Immature natural killer cell (primary cell): ENCODE results near the gene USP12. TPM values are rescaled to one million over a fixed set of nuclear protein-coding genes. Genes with fewer than 3 reads are reported as not detected.
"Not testable (repeated sequence)": the region's sequence is repeated elsewhere in the genome, so short reads cannot be mapped to it uniquely, and the experiment has no call there.

Experiments used
- DNase-seq, 3 donors: peaks; one replicate each; pipeline ENCODE4 v3.0.0; 2022; ENCODE audit warnings: mixed read lengths in 1 of 3
- H3K27ac Mint-ChIP-seq, 6 donors: one replicate each; pipeline ENCODE4 v1.8.0; 2020; ENCODE audit warnings: mixed read lengths in 6 of 6, mild to moderate bottlenecking in 5 of 6, inconsistent platforms in 4 of 6, moderate library complexity in 3 of 6
- H3K27me3 Mint-ChIP-seq, 3 donors: one replicate each; pipeline ENCODE4 v1.8.0; 2020 to 2021; ENCODE audit warnings: low read depth in 3 of 3, mild to moderate bottlenecking in 3 of 3, mixed read lengths in 3 of 3, moderate library complexity in 3 of 3, inconsistent platforms in 1 of 3
- H3K36me3 Mint-ChIP-seq, 3 donors: one replicate each; pipeline ENCODE4 v1.8.0; 2020; ENCODE audit warnings: mixed read lengths in 3 of 3, inconsistent platforms in 2 of 3, mild to moderate bottlenecking in 2 of 3
- H3K4me1 Mint-ChIP-seq, 2 donors: one replicate each; pipeline ENCODE4 v1.8.0; 2020; ENCODE audit warnings: inconsistent platforms in 2 of 2, mild to moderate bottlenecking in 2 of 2, mixed read lengths in 2 of 2, moderate library complexity in 1 of 2
- H3K4me3 Mint-ChIP-seq, 5 donors: one replicate each; pipeline ENCODE4 v1.8.0; 2020; ENCODE audit warnings: mild to moderate bottlenecking in 5 of 5, mixed read lengths in 5 of 5, inconsistent platforms in 3 of 5, moderate library complexity in 3 of 5
- H3K9me3 Mint-ChIP-seq, 6 donors: one replicate each; pipeline ENCODE4 v1.8.0; 2020; ENCODE audit warnings: mild to moderate bottlenecking in 6 of 6, mixed read lengths in 6 of 6, inconsistent platforms in 4 of 6, moderate library complexity in 3 of 6
- polyA plus RNA-seq, 3 donors: library from polyadenylated mRNA; unstranded; fragments of 300-500 nt; fragmentation: Illumina TruSeq; gene quantifications; one replicate each; pipeline ENCODE4 v1.2.3, GENCODE V29; 2021

Gene USP12
- polyA plus RNA-seq, 3 donors from 2014 or later = 11.2 to 12.7 (median 11.4) TPM

DNA sequence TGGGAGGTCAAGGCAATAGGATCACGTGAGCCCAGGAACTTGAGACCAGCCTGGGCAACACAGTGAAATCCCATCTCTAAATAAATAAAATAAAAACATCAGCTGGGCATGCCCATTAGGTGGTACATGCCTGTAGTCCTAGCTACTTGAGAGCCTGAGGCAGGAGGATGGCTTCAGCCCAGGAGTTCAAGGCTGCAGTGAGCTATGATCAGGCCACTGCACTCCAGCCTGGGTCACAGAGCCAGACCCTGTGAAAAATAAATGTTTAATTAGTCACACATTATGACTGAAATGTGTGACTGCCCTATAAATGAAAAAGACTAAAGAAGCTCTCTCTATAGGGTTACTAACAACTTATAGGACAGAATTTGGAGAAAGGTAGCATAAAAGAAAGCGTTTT, 37.7 kb downstream of the USP12 start:
- no peak overlapping the region for H3K27ac Mint-ChIP-seq
- H3K4me1 Mint-ChIP-seq = peaks cover 38 to 62% of the 10 kb centered on the region in 2 donors
- no peaks in the 10 kb centered on the region for H3K9me3 Mint-ChIP-seq
- H3K4me3 Mint-ChIP-seq = no peak overlapping the region
- no peaks in the 10 kb centered on the region for H3K36me3 Mint-ChIP-seq
- peaks cover 0 to 5% (median 0%) of the 10 kb centered on the region in 3 donors for H3K27me3 Mint-ChIP-seq
- DNase-seq = no peak

- DNase-seq = no peak
- Mint-ChIP-seq H3K4me1 (peaks cover 38 to 62% of the 10 kb centered on the region in 2 donors), H3K27me3 (peaks cover 0 to 5% (median 0%) of the 10 kb centered on the region in 3 donors), H3K4me3 (peak overlapping the region in 1 of 5 donors; percentile 36), H3K9me3 (no peaks in the 10 kb centered on the region), H3K36me3 (no peaks in the 10 kb centered on the region), H3K27ac (peak overlapping the region; percentile 6 to 91 (median 64))
Measured at GRCh38 chr13:27132538-27132937, 39.1 kb downstream of the USP12 start.

GRCh38 chr13:27131906-27132305, 39.7 kb downstream of the USP12 start:
- no peaks in the 10 kb centered on the region for H3K9me3 Mint-ChIP-seq
- no peaks in the 10 kb centered on the region for H3K36me3 Mint-ChIP-seq
- peak overlapping the region in 4 of 5 donors; percentile 47 to 81 (median 50) for H3K4me3 Mint-ChIP-seq
- peaks cover 43 to 65% of the 10 kb centered on the region in 2 donors for H3K4me1 Mint-ChIP-seq
- H3K27ac Mint-ChIP-seq = peak overlapping the region; percentile 59 to 91 (median 84)
- no peak for DNase-seq
- H3K27me3 Mint-ChIP-seq = peaks cover 0 to 7% (median 0%) of the 10 kb centered on the region in 3 donors

- Mint-ChIP-seq H3K4me3 (peak overlapping the region; percentile 46 to 81 (median 51)), H3K4me1 (peaks cover 50 to 73% of the 10 kb centered on the region in 2 donors), H3K27ac (peak overlapping the region; percentile 59 to 91 (median 84)), H3K27me3 (peaks cover 0 to 7% (median 0%) of the 10 kb centered on the region in 3 donors), H3K9me3 (no peaks in the 10 kb centered on the region), H3K36me3 (no peaks in the 10 kb centered on the region)
- peak; percentile 69 to 76 (median 71) for DNase-seq
Measured at GRCh38 chr13:27130979-27131623, 40.5 kb downstream of the USP12 start.

GRCh38 chr13:27130223-27130978, 41.2 kb downstream of the USP12 start:
- H3K4me3 Mint-ChIP-seq = peak overlapping the region in 4 of 5 donors; percentile 46 to 81 (median 52)
- H3K36me3 Mint-ChIP-seq = no peaks in the 10 kb centered on the region
- H3K27ac Mint-ChIP-seq = peak overlapping the region; percentile 59 to 91 (median 83)
- peaks cover 55 to 80% of the 10 kb centered on the region in 2 donors for H3K4me1 Mint-ChIP-seq
- no peak for DNase-seq
- H3K27me3 Mint-ChIP-seq = peaks cover 0 to 7% (median 0%) of the 10 kb centered on the region in 3 donors
- no peaks in the 10 kb centered on the region for H3K9me3 Mint-ChIP-seq

DNA sequence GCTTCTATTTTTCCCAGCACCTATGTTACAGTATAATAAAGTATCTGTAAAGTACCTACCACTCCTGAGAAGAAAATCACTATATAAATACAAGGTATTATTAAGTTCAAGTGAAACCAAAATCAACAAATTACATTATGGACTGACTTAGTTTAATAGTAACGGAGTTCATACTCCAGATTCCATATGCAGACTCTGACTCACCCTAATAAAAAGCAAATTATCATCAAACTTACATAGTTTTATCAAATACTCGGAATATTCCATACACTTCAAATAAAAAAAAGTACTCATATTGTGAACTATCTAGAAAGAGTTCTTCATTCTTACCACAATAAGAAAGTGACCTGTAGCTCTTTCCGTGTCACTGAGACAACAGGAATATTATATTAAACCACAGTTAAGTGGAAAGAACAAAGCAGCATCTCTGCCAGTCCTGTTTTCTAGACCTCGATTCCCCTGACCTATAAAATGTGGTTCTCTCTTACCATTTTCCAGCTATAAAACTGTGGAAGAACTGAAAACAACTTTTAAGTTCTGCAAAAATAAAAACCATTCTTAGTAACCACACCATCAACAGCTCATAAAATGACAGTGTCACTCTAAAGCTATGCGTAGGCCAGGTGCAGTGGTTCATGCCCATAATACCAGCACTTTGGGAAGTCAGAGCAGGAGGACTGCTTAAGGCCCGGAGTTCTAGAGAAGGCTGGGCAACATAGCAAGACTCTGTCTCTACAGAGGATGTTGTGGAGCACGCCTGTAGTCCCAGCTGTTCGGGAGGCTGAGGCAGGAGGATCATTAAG, 42.6 kb downstream of the USP12 start:
- DNase-seq = no peak
- peak overlapping the region in 2 of 6 donors; percentile 3 to 12 for H3K27ac Mint-ChIP-seq
- H3K4me1 Mint-ChIP-seq = peaks cover 64 to 94% of the 10 kb centered on the region in 2 donors
- H3K9me3 Mint-ChIP-seq = peaks cover 0 to under 1% (median 0%) of the 10 kb centered on the region in 6 donors
- peaks cover 0 to 2% (median 0%) of the 10 kb centered on the region in 3 donors for H3K36me3 Mint-ChIP-seq
- H3K27me3 Mint-ChIP-seq = peaks cover 0 to 7% (median 0%) of the 10 kb centered on the region in 3 donors
- no peak overlapping the region for H3K4me3 Mint-ChIP-seq

GRCh38 chr13:27126859-27127258, 44.8 kb downstream of the USP12 start:
- H3K4me3 Mint-ChIP-seq = no peak overlapping the region
- H3K27me3 Mint-ChIP-seq = peaks cover 0 to 7% (median 1%) of the 10 kb centered on the region in 3 donors
- H3K9me3 Mint-ChIP-seq = peaks cover 0 to 2% (median 0%) of the 10 kb centered on the region in 6 donors
- peaks cover 61 to 88% of the 10 kb centered on the region in 2 donors for H3K4me1 Mint-ChIP-seq
- peaks cover 8 to 10% (median 10%) of the 10 kb centered on the region in 3 donors for H3K36me3 Mint-ChIP-seq
- no peak for DNase-seq
- H3K27ac Mint-ChIP-seq = peak overlapping the region in 2 of 6 donors; percentile 8 to 20

DNA sequence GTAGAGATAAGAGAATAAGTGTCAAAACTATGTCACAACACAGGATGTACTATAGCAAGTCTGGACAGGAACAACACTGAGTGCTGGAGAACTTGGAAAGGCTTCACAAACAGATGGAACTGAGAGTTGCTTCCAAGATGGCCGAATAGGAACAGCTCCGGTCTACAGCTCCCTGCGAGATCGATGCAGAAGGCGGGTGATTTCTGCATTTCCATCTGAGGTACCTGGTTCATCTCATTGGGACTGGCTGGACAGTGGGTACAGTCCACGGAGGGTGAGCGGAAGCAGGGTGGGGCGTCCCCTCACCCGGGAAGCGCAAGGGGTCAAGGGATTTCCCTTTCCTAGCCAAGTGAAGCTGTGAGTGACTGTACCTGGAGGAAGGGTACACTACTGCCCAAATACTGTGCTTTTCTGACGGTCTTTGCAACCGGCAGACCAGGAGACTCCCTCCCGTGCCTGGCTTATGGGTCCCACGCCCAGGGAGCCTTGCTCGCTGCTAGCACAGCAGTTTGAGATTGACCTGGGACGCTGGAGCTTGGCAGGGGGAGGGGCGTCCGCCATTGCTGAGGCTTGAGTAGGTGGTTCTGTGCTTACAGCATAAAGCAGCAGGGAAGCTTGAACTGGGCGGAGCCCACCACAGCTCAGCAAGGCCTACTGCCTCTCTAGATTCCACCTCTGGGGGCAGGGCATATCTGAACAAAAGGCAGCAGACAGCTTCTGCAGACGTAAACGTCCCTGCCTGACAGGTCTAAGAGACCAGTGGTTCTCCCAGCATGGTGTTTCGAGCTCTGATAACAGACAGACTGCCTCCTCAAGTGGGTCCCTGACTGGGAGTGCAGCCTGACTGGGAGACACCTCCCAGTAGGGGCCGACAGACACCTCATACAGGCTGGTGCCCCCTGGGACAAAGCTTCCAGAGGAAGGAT, 46.0 kb downstream of the USP12 start:
- H3K36me3 Mint-ChIP-seq = peaks cover 8 to 10% (median 10%) of the 10 kb centered on the region in 3 donors
- H3K9me3 Mint-ChIP-seq = peaks cover 0 to 6% (median 0%) of the 10 kb centered on the region in 6 donors
- H3K27ac Mint-ChIP-seq = peak overlapping the region in 3 of 6 donors; percentile 8 to 66 (median 64)
- no peak for DNase-seq
- H3K27me3 Mint-ChIP-seq = peaks cover 0 to 4% (median 1%) of the 10 kb centered on the region in 3 donors
- peaks cover 55 to 84% of the 10 kb centered on the region in 2 donors for H3K4me1 Mint-ChIP-seq
- H3K4me3 Mint-ChIP-seq = no peak overlapping the region

DNA sequence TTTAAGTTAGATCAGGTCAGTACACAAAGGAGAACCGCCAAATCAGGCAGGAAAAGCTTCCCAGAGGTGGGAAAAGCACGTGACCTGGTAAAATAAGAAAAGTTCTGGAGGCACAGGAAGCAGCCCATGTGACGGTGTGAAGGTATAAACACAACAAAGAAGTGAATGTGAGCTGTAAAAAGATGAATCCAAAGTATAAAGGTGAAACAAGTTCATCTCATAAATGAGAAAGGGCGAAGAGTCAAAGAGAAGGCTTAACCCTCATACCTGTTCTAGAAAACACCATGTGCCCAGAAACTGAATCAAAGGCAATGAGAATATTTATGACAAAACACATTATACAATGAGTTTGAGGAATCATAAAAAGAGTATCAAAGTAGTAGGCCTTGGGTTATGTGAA, 47.0 kb downstream of the USP12 start:
- Mint-ChIP-seq H3K27me3 (peaks cover 0 to 2% (median 1%) of the 10 kb centered on the region in 3 donors), H3K9me3 (peaks cover 0 to 6% (median 0%) of the 10 kb centered on the region in 6 donors), H3K27ac (peak overlapping the region in 2 of 6 donors; percentile 45 to 56), H3K4me3 (no peak overlapping the region), H3K36me3 (peaks cover 8 to 10% (median 10%) of the 10 kb centered on the region in 3 donors), H3K4me1 (peaks cover 53 to 84% of the 10 kb centered on the region in 2 donors)
- no peak for DNase-seq

DNA sequence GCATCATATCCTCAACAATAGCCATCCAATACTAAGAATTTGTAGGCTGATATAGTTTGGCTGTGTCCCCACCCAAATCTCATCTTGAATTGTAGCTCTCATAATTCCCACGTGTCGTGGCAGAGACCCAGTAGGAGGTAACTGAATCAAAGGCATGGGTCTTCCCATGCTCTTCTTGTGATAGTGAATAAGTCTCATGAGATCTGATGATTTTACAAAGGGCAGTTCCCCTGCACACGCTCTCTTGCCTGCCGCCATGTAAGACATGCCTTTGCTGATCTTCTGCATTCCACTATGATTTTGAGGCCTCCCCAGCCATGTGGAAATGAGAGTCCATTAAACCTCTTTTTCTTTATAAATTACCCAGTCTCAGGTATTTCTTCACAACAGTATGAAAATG, 48.2 kb downstream of the USP12 start:
- DNase-seq, H3K27me3 Mint-ChIP-seq, H3K9me3 Mint-ChIP-seq, H3K4me3 Mint-ChIP-seq, H3K27ac Mint-ChIP-seq: not testable (repeated sequence)
- peaks cover 8 to 10% (median 10%) of the 10 kb centered on the region in 3 donors for H3K36me3 Mint-ChIP-seq
- H3K4me1 Mint-ChIP-seq = peaks cover 59 to 84% of the 10 kb centered on the region in 2 donors

- H3K9me3 Mint-ChIP-seq = peaks cover 0 to 6% (median 0%) of the 10 kb centered on the region in 6 donors
- no peak for DNase-seq
- peaks cover 8 to 10% (median 10%) of the 10 kb centered on the region in 3 donors for H3K36me3 Mint-ChIP-seq
- peaks cover 0 to 1% (median 0%) of the 10 kb centered on the region in 3 donors for H3K27me3 Mint-ChIP-seq
- peak overlapping the region in 1 of 6 donors; percentile 56 for H3K27ac Mint-ChIP-seq
- H3K4me3 Mint-ChIP-seq = no peak overlapping the region
- H3K4me1 Mint-ChIP-seq = peaks cover 55 to 84% of the 10 kb centered on the region in 2 donors
Measured at GRCh38 chr13:27122036-27122435, 49.6 kb downstream of the USP12 start.

- Mint-ChIP-seq H3K36me3 (peaks cover 9 to 10% (median 10%) of the 10 kb centered on the region in 3 donors), H3K4me1 (peaks cover 44 to 78% of the 10 kb centered on the region in 2 donors), H3K9me3 (peaks cover 0 to 6% (median 0%) of the 10 kb centered on the region in 6 donors), H3K4me3 (no peak overlapping the region), H3K27ac (peak overlapping the region in 1 of 6 donors; percentile 41), H3K27me3 (peaks cover 0 to 1% (median 0%) of the 10 kb centered on the region in 3 donors)
- DNase-seq = no peak
Measured at GRCh38 chr13:27120811-27121210, 50.8 kb downstream of the USP12 start.
